B cell (primary cell): ENCODE results near the gene STAU1.
"Not testable (repeated sequence)": the region's sequence is repeated elsewhere in the genome, so short reads cannot be mapped to it uniquely, and the experiment has no call there.

Source experiments
- CTCF ChIP-seq: fragments of 200-600 bp; IDR thresholded peaks from one replicate; pipeline ENCODE4 v1.8.0; 2022; ENCODE audit warnings: antibody characterized with exemption, mild to moderate bottlenecking
- EZH2 ChIP-seq: IDR thresholded peaks from 2 replicates; pipeline ENCODE4 v1.6.1; 2012; ENCODE audit warnings: borderline replicate concordance, low read depth, mild to moderate bottlenecking, moderate library complexity, low read length; ENCODE audit not compliant: insufficient read depth, poor library complexity, severe bottlenecking

GRCh38 chr20:49218739-49219090 is 30.6 kb upstream of the STAU1 start:
- not testable (repeated sequence) for TF ChIP-seq CTCF, EZH2
